ENCODE data around the gene COLEC12.

GRCh38 chr18:356778-357177 is 143.7 kb downstream of the COLEC12 start:
- TF ChIP-seq CTCF (conservative IDR thresholded peaks at IDR 0.05), result no peak
- no peak for TF ChIP-seq EZH2 (IDR thresholded peaks at IDR 0.05; ENCODE audit: low read depth)
